IMR-90 (cell line): Measurements from ENCODE around the gene PPP2R2D. TPM values are rescaled to one million over a fixed set of nuclear protein-coding genes. Genes with fewer than 3 reads are reported as not detected.

Source experiments
- ATAC-seq: fragments of 200-7000 bp; cut with Tn5 transposase; 2 replicates; pipeline ENCODE4 v1.9.1; 2020; ENCODE audit warnings: low read depth, mild to moderate bottlenecking, moderate library complexity
- BruUV-seq: library from RNA; stranded (reverse); fragments of 400-500 nt; replicated peaks from 2 replicates; lab custom pipeline; 2021; lab: Mats Ljungman, UMichigan
- CTCF ChIA-PET: fragments of 300-600 bp; formaldehyde crosslinking; extraction: SDS; loops from one replicate; lab custom pipeline; 2021; ENCODE audit warnings: antibody characterized with exemption; lab: Yijun Ruan, JAX
- POLR2A ChIA-PET: fragments of 300-600 bp; sonication (Branson Sonifier 250); formaldehyde crosslinking; loops from one replicate; lab custom pipeline; 2022; ENCODE audit warnings: antibody characterized with exemption; ENCODE audit not compliant: unreplicated experiment; lab: Charles Lee
- DNase-seq: peaks from one replicate; pipeline ENCODE4 v3.0.0; 2013
- H2AFZ ChIP-seq: replicated peaks from 2 replicates; pipeline ENCODE3; 2013; ENCODE audit warnings: low read length, mild to moderate bottlenecking; ENCODE audit not compliant: poor library complexity
- H2AK5ac ChIP-seq: 2 replicates; pipeline ENCODE4 v1.6.1; 2013; ENCODE audit warnings: low read depth, low read length, inconsistent platforms
- H2AK9ac ChIP-seq: replicated peaks from 2 replicates; pipeline ENCODE3; 2013; ENCODE audit warnings: mild to moderate bottlenecking, low read depth, low read length, moderate library complexity; ENCODE audit not compliant: poor library complexity
- H2BK120ac ChIP-seq: 2 replicates; pipeline ENCODE4 v1.6.1; 2013; ENCODE audit warnings: low read depth, low read length, inconsistent platforms
- H2BK15ac ChIP-seq: 3 replicates; pipeline ENCODE4 v1.6.1; 2013; ENCODE audit warnings: low read depth, low read length, inconsistent platforms
- H2BK20ac ChIP-seq: 2 replicates; pipeline ENCODE4 v1.6.1; 2013; ENCODE audit warnings: low read depth, mild to moderate bottlenecking, inconsistent platforms, low read length, moderate library complexity
- H2BK5ac ChIP-seq: 2 replicates; pipeline ENCODE4 v1.6.1; 2013; ENCODE audit warnings: mild to moderate bottlenecking, low read depth, low read length, inconsistent platforms; ENCODE audit not compliant: poor library complexity, severe bottlenecking
- H3K14ac ChIP-seq: replicated peaks from 2 replicates; pipeline ENCODE4 v1.6.1; 2013; ENCODE audit warnings: low read depth, low read length, inconsistent platforms
- H3K18ac ChIP-seq: 2 replicates; pipeline ENCODE4 v1.6.1; 2013; ENCODE audit warnings: low read depth, low read length, control low read depth
- H3K23ac ChIP-seq: 2 replicates; pipeline ENCODE4 v1.6.1; 2013; ENCODE audit warnings: low read depth, low read length, inconsistent platforms
- H3K27ac ChIP-seq: 2 replicates; pipeline ENCODE4 v1.5.1; 2013; ENCODE audit warnings: mild to moderate bottlenecking, control low read depth, low read length; ENCODE audit not compliant: insufficient read depth
- H3K27me3 ChIP-seq: 2 replicates; pipeline ENCODE4 v1.6.1; 2013; ENCODE audit warnings: low read length; ENCODE audit not compliant: control insufficient read depth, insufficient read depth
- H3K36me3 ChIP-seq: 2 replicates; pipeline ENCODE4 v1.6.1; 2013; ENCODE audit warnings: low read length, mixed read lengths; ENCODE audit not compliant: control insufficient read depth, insufficient read depth
- H3K4ac ChIP-seq: 2 replicates; pipeline ENCODE4 v1.6.1; 2013; ENCODE audit warnings: low read depth, low read length, inconsistent platforms
- H3K4me1 ChIP-seq: 2 replicates; pipeline ENCODE4 v1.6.1; 2013; ENCODE audit warnings: low read length, mixed read lengths; ENCODE audit not compliant: control insufficient read depth, insufficient read depth
- H3K4me2 ChIP-seq: 2 replicates; pipeline ENCODE4 v1.6.1; 2013; ENCODE audit warnings: low read depth, mild to moderate bottlenecking, control low read depth, low read length, moderate library complexity
- H3K4me3 ChIP-seq: 2 replicates; pipeline ENCODE4 v1.5.1; 2013; ENCODE audit warnings: low read depth, mild to moderate bottlenecking, control low read depth, low read length, moderate library complexity; ENCODE audit not compliant: insufficient read depth
- H3K56ac ChIP-seq: 2 replicates; pipeline ENCODE4 v1.6.1; 2013; ENCODE audit warnings: low read length, inconsistent platforms; ENCODE audit not compliant: insufficient read depth; ENCODE audit errors: extremely low read depth
- H3K79me1 ChIP-seq, 2 experiments: 2 replicates each; pipeline ENCODE4 v1.6.1; 2013; ENCODE audit warnings: low read length in 2 of 2, inconsistent platforms in 1 of 2, low read depth in 1 of 2
- H3K9ac ChIP-seq: 2 replicates; pipeline ENCODE4 v1.6.1; 2013; ENCODE audit warnings: low read depth, low read length, control low read depth
- H3K9me1 ChIP-seq: 2 replicates; pipeline ENCODE4 v1.6.1; 2013; ENCODE audit warnings: low read length, inconsistent platforms; ENCODE audit not compliant: insufficient read depth
- H3K9me3 ChIP-seq: 2 replicates; pipeline ENCODE4 v1.6.1; 2013; ENCODE audit warnings: low read length; ENCODE audit not compliant: control insufficient read depth, insufficient read depth
- H4K20me1 ChIP-seq: 2 replicates; pipeline ENCODE4 v1.6.1; 2013; ENCODE audit warnings: low read length, inconsistent platforms; ENCODE audit not compliant: insufficient read depth
- H4K5ac ChIP-seq: 2 replicates; pipeline ENCODE4 v1.6.1; 2013; ENCODE audit warnings: mild to moderate bottlenecking, low read depth, low read length, control low read depth
- H4K8ac ChIP-seq, 2 experiments: 2 replicates each; pipeline ENCODE4 v1.6.1; 2013; ENCODE audit warnings: low read depth in 2 of 2, low read length in 2 of 2, control low read depth in 1 of 2, inconsistent platforms in 1 of 2
- H4K91ac ChIP-seq: 2 replicates; pipeline ENCODE4 v1.6.1; 2013; ENCODE audit warnings: low read depth, low read length, inconsistent platforms; ENCODE audit not compliant: insufficient read depth
- CEBPB ChIP-seq: IDR thresholded peaks from 2 replicates; pipeline ENCODE4 v1.6.1; 2012; ENCODE audit warnings: low read depth, low read length, improper control_type of control experiment
- ELK1 ChIP-seq: fragments of 150-350 bp; IDR thresholded peaks from 2 replicates; pipeline ENCODE4 v1.6.1; 2016; ENCODE audit warnings: low read depth, mild to moderate bottlenecking, low read length, moderate library complexity, borderline replicate concordance
- FOS ChIP-seq: fragments of 150-350 bp; IDR thresholded peaks from 2 replicates; pipeline ENCODE4 v1.6.1; 2016; ENCODE audit warnings: low read depth, low read length
- MAZ ChIP-seq: IDR thresholded peaks from 2 replicates; pipeline ENCODE4 v1.6.1; 2012; ENCODE audit warnings: low read depth, mild to moderate bottlenecking, low read length, improper control_type of control experiment, moderate library complexity, borderline replicate concordance
- NFE2L2 ChIP-seq: fragments of 150-350 bp; IDR thresholded peaks from 2 replicates; pipeline ENCODE4 v1.6.1; 2016; ENCODE audit warnings: low read depth, mild to moderate bottlenecking, low read length
- POLR2A ChIP-seq: IDR thresholded peaks from 2 replicates; pipeline ENCODE4 v1.6.1; 2012; ENCODE audit warnings: mild to moderate bottlenecking, low read depth, low read length
- RAD21 ChIP-seq: IDR thresholded peaks from 2 replicates; pipeline ENCODE4 v1.6.1; 2012; ENCODE audit warnings: low read length, improper control_type of control experiment
- RCOR1 ChIP-seq: IDR thresholded peaks from 2 replicates; pipeline ENCODE4 v1.6.1; 2012; ENCODE audit warnings: mild to moderate bottlenecking, low read length, improper control_type of control experiment; ENCODE audit not compliant: insufficient replicate concordance
- WGBS, 2 experiments: methylation state at CpG; one replicate each; pipeline versions ENCODE4 v1.1.5 to v1.1.7; 2013; ENCODE audit warnings: missing lambda C conversion rate in 2 of 2; ENCODE audit not compliant: insufficient read length in 1 of 2; ENCODE audit errors: extremely low coverage in 2 of 2; 5-methylcytosine and 5-hydroxymethylcytosine counted together
- dilution Hi-C: fragments of 300-500 bp; cut with HindIII; formaldehyde crosslinking; loops from one replicate; pipeline ENCODE4 v1.14.3; 2018; ENCODE audit warnings: low sequenced_read_pairs; ENCODE audit not compliant: unreplicated experiment
- in situ Hi-C: fragments of 300-500 bp; cut with MboI; formaldehyde crosslinking; loops from 3 replicates; pipeline ENCODE4 v1.14.3; 2019; ENCODE audit warnings: low sequenced_read_pairs, inconsistent platforms, mixed read lengths
- intact Hi-C: fragments of 100-400 bp; cut with micrococcal nuclease; formaldehyde crosslinking; loops from 2 replicates; pipeline ENCODE4 v1.10.0; 2022
- polyA plus RNA-seq, 3 experiments: library from polyadenylated mRNA; depleted of rRNA; stranded (reverse); fragments of >200 nt; gene quantifications; 2 replicates each; pipeline ENCODE4 v1.2.3, GENCODE V29; 2012; ENCODE audit warnings: low replicate concordance in 1 of 3
- total RNA-seq: library from RNA; depleted of rRNA; stranded (reverse); fragments of >200 nt; gene quantifications from 2 replicates; pipeline ENCODE4 v1.2.3, GENCODE V29; 2012

PPP2R2D gene
- total and polyA plus RNA-seq, 2 of the 4 experiments (the other 2 are of a cell fraction) = 22.8 to 23.8 TPM

GRCh38 chr10:131905603-131906268 is 4.9 kb downstream of the PPP2R2D start:
- no peak overlapping the region for H3K56ac ChIP-seq
- in situ Hi-C loops (no loop called here), intact Hi-C loops (no loop called here), dilution Hi-C loops (no loop called here)
- H3K9me3 ChIP-seq = no peaks in the 10 kb centered on the region
- no peak overlapping the region for H2AK9ac ChIP-seq
- no peak overlapping the region for H2AK5ac ChIP-seq
- no peak overlapping the region for H3K18ac ChIP-seq
- H4K20me1 ChIP-seq = peaks cover 70% of the 10 kb centered on the region
- H2BK5ac ChIP-seq = no peak overlapping the region
- H3K4ac ChIP-seq = no peak overlapping the region
- H4K91ac ChIP-seq = no peak overlapping the region
- no TSS peak for BruUV-seq
- H3K9me1 ChIP-seq = peaks cover 32% of the 10 kb centered on the region
- H3K27ac ChIP-seq = no peak overlapping the region
- no peak overlapping the region for H2BK20ac ChIP-seq
- no peak overlapping the region for H2BK15ac ChIP-seq
- H2AFZ ChIP-seq = no peak overlapping the region
- H4K8ac ChIP-seq = no peak overlapping the region
- DNase-seq = no peak
- H3K14ac ChIP-seq = no peak overlapping the region
- POLR2A ChIA-PET = no interaction called here
- no peak overlapping the region for H3K4me2 ChIP-seq
- CTCF ChIA-PET = interaction anchor here (1.0 to 1.3 kb wide), 2 partner anchors 38 to 117 kb away, joined by 3 to 4 read pairs; no protein-coding TSS in a partner anchor
- peaks cover 11% of the 10 kb centered on the region; the same call in 1 of the 2 replicates for H3K36me3 ChIP-seq
- H3K79me1 ChIP-seq = peaks cover 28 to 66% of the 10 kb centered on the region in 2 experiments
- no peak for TF ChIP-seq RCOR1
- TF ChIP-seq FOS = no peak
- no peak for TF ChIP-seq ELK1
- no peak for TF ChIP-seq NFE2L2
- no peak for TF ChIP-seq CEBPB
- TF ChIP-seq POLR2A = no peak
- no peak for TF ChIP-seq RAD21
- TF ChIP-seq MAZ = no peak
- H3K9ac ChIP-seq = no peak overlapping the region
- H2BK120ac ChIP-seq = no peak overlapping the region
- H3K4me1 ChIP-seq = peaks cover 13% of the 10 kb centered on the region
- no peak overlapping the region for H4K5ac ChIP-seq
- ATAC-seq = no peak
- no peak overlapping the region for H3K23ac ChIP-seq
- 84% methylated on average over 11 of the region's 17 CpGs; no CpG with 5 or more reads in 1 of the 2 experiments for WGBS, 2 experiments
- H3K27me3 ChIP-seq = no peaks in the 10 kb centered on the region
- no peak overlapping the region for H3K4me3 ChIP-seq
